Glutamatergic neuron (in vitro differentiated cells): ENCODE data around the gene DRAXIN. TPM values are rescaled to one million over a fixed set of nuclear protein-coding genes. Genes with fewer than 3 reads are reported as not detected.

ENCODE experiments used
- DNase-seq: peaks from one replicate; pipeline ENCODE4 v3.0.0; 2022
- H3K27ac Mint-ChIP-seq: one replicate; pipeline ENCODE4 v1.8.0; 2020; ENCODE audit warnings: mild to moderate bottlenecking, mixed read lengths, inconsistent platforms; ENCODE audit not compliant: unreplicated experiment
- H3K27me3 Mint-ChIP-seq: one replicate; pipeline ENCODE4 v1.8.0; 2020; ENCODE audit warnings: mild to moderate bottlenecking, moderate library complexity, mixed read lengths, inconsistent platforms; ENCODE audit not compliant: unreplicated experiment
- H3K36me3 Mint-ChIP-seq: one replicate; pipeline ENCODE4 v1.8.0; 2020; ENCODE audit warnings: mild to moderate bottlenecking, mixed read lengths, inconsistent platforms; ENCODE audit not compliant: unreplicated experiment
- H3K4me1 Mint-ChIP-seq: one replicate; pipeline ENCODE4 v1.8.0; 2020; ENCODE audit warnings: mild to moderate bottlenecking, low read depth, mixed read lengths, inconsistent platforms; ENCODE audit not compliant: unreplicated experiment
- H3K4me3 Mint-ChIP-seq: one replicate; pipeline ENCODE4 v1.8.0; 2020; ENCODE audit warnings: mild to moderate bottlenecking, mixed read lengths, inconsistent platforms; ENCODE audit not compliant: unreplicated experiment
- H3K9me3 Mint-ChIP-seq: one replicate; pipeline ENCODE4 v1.8.0; 2020; ENCODE audit warnings: mild to moderate bottlenecking, moderate library complexity, mixed read lengths, inconsistent platforms; ENCODE audit not compliant: unreplicated experiment
- CTCF ChIP-seq: fragments of 200-600 bp; sonication (generic); IDR thresholded peaks from one replicate; pipeline ENCODE4 v1.5.0; 2021; ENCODE audit not compliant: partially characterized antibody, unreplicated experiment
- total RNA-seq: library from RNA; stranded (reverse); fragmentation: NEBNext Ultra II Directional; extraction: Animal tissue kit (Norgen Biotek cat#: 25700); gene quantifications from one replicate; pipeline ENCODE4 v1.2.1, GENCODE V29; 2021; ENCODE audit not compliant: unreplicated experiment

Gene DRAXIN
- total RNA-seq, 1 donor from 2014 or later = 111 TPM

DNA sequence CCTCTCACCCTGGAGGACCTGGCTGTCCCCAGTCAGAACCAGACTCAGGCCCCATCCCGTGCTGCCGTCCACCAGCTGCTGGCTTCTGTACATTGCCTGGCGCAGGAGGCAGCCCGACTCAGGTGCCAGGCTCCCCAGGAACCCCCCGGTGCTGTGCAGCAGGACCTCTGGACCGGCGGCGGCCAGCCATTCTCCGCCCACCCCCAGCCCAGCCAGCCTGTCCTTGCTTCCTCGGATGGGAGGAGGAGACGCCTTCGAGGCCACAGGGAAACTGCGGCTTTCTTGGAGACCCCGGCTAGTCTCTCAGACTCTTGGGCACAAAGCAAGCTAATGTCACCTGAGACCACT is 74.9 kb downstream of the DRAXIN start:
- H3K36me3 Mint-ChIP-seq = no peaks in the 10 kb centered on the region
- no peak for TF ChIP-seq CTCF

DNA sequence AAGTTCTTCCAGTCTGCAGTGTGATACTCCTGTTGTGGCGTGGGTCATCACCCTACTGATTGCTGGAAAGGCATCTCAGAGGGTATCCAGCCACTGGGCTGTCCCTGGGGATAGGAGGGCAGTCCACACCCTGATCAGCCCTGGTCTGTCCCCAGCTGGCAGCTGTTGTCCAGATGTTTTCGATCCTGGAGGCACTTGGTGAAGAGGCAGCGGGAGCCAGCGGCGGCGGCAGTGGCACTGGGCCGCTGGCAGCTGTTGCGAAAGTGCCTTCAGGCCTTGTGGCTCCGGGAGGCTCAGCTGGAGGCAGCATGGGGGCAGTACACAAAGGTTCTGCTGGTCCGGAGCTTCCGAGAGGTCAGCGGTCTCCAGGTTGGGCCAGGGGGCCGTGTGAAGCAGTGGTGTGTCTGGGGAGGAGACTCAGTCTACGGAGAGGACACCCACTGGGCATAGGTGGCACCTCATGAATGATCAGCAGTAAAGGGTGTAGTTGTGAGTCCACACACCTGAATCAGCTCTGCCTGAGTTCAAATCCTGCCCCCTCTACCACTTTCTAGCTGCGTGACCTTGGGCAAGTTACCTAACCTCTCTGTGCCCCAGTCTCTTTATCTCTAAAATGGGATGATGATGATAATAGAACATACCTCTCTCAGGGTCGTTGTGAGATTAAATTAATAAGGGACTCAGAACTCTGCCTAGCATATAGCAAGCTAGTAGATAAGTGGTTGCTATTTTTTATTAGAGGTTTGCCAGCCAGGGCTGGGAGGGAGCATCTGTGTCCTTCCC is 76.6 kb downstream of the DRAXIN start:
- H3K27me3 Mint-ChIP-seq = peaks cover 7% of the 10 kb centered on the region
- no peak overlapping the region for H3K4me3 Mint-ChIP-seq

More for the DNA sequence above, 74.9 kb downstream of the DRAXIN start:
- no peak for DNase-seq
- peaks cover 10% of the 10 kb centered on the region for H3K27me3 Mint-ChIP-seq
- H3K4me3 Mint-ChIP-seq = no peak overlapping the region
- H3K27ac Mint-ChIP-seq = no peak overlapping the region
- H3K9me3 Mint-ChIP-seq = peaks cover under 1% of the 10 kb centered on the region
- H3K4me1 Mint-ChIP-seq = peaks cover 6% of the 10 kb centered on the region

GRCh38 chr1:11768821-11769220 is 77.3 kb downstream of the DRAXIN start:
- no peaks in the 10 kb centered on the region for H3K36me3 Mint-ChIP-seq
- H3K4me1 Mint-ChIP-seq = peaks cover 3% of the 10 kb centered on the region
- no peak for TF ChIP-seq CTCF
- H3K9me3 Mint-ChIP-seq = peaks cover 1% of the 10 kb centered on the region
- H3K27me3 Mint-ChIP-seq = peaks cover 3% of the 10 kb centered on the region
- DNase-seq = no peak
- H3K4me3 Mint-ChIP-seq = no peak overlapping the region
- H3K27ac Mint-ChIP-seq = no peak overlapping the region

More for the DNA sequence above, 76.6 kb downstream of the DRAXIN start:
- Mint-ChIP-seq H3K27ac (no peak overlapping the region), H3K36me3 (no peaks in the 10 kb centered on the region), H3K4me1 (peaks cover 6% of the 10 kb centered on the region), H3K9me3 (peaks cover 1% of the 10 kb centered on the region)
- no peak for TF ChIP-seq CTCF
- DNase-seq = no peak

- peaks cover 1% of the 10 kb centered on the region for H3K9me3 Mint-ChIP-seq
- no peak for TF ChIP-seq CTCF
- no peaks in the 10 kb centered on the region for H3K36me3 Mint-ChIP-seq
- no peak overlapping the region for H3K4me3 Mint-ChIP-seq
- no peak overlapping the region for H3K27ac Mint-ChIP-seq
- peaks cover 2% of the 10 kb centered on the region for H3K27me3 Mint-ChIP-seq
- no peak for DNase-seq
- H3K4me1 Mint-ChIP-seq = peaks cover 3% of the 10 kb centered on the region
Measured at GRCh38 chr1:11769274-11769673, 77.8 kb downstream of the DRAXIN start.

DNA sequence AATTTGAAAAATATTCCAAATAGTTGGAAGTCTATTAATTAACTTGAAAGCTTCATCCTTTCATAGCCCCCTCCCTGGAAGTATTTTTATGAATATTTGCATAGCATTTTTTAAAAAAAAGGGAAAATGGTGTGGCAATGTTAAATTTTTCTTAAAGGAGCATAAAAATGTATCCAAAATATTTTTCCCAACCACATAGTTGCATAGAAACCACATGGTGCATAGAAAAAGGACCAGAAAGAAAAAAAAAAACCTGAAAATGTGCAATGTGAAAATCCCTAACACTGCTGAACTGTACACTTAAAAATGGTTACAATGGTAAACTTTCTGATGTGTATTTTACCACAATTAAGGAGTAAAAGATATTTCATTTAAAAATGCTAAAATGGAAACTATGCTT is 78.5 kb downstream of the DRAXIN start:
- TF ChIP-seq CTCF = no peak
- Mint-ChIP-seq H3K36me3 (no peaks in the 10 kb centered on the region), H3K9me3 (peaks cover 1% of the 10 kb centered on the region), H3K27me3 (peaks cover 4% of the 10 kb centered on the region), H3K4me3 (no peak overlapping the region), H3K27ac (no peak overlapping the region), H3K4me1 (peaks cover 3% of the 10 kb centered on the region)
- DNase-seq = no peak
